ENCODE results near the gene PPP1R12B. TPM values are rescaled to one million over a fixed set of nuclear protein-coding genes. Genes with fewer than 3 reads are reported as not detected.

Gene PPP1R12B
- total RNA-seq, 1 donor from 2014 or later: 404 TPM

GRCh38 chr1:202584707-202585589 is 236.4 kb downstream of the PPP1R12B start:
- Histone ChIP-seq H3K9me3 (no peaks in the 10 kb centered on the region), H3K4me3 (no peak overlapping the region), H3K27ac (peak overlapping the region; percentile 90 to 94), H3K27me3 (no peaks in the 10 kb centered on the region), H3K4me1 (peaks cover 8 to 49% of the 10 kb centered on the region in 2 donors), H3K36me3 (peaks cover 38 to 58% of the 10 kb centered on the region in 2 donors)
- intact Hi-C loops (cut with DNase I): loop anchor here (5.0 to 10.0 kb wide), 2 partner anchors 78 to 380 kb away; no protein-coding TSS in a partner anchor
- no peak for TF ChIP-seq CTCF (IDR thresholded peaks at IDR 0.05)
- DNase-seq (ENCODE audit: low spot score in 2 of 2): no peak

GRCh38 chr1:202585590-202585933 is 237.1 kb downstream of the PPP1R12B start:
- Histone ChIP-seq H3K27me3 (no peaks in the 10 kb centered on the region), H3K4me1 (peaks cover 8 to 48% of the 10 kb centered on the region in 2 donors), H3K9me3 (no peaks in the 10 kb centered on the region), H3K27ac (peak overlapping the region; percentile 90 to 94), H3K4me3 (no peak overlapping the region), H3K36me3 (peaks cover 33 to 53% of the 10 kb centered on the region in 2 donors)
- intact Hi-C loops (cut with DNase I): loop anchor here (5.0 to 10.0 kb wide), 2 partner anchors 78 to 381 kb away; no protein-coding TSS in a partner anchor
- no peak for DNase-seq (ENCODE audit: low spot score in 2 of 2)
- TF ChIP-seq CTCF (IDR thresholded peaks at IDR 0.05): no peak

DNA sequence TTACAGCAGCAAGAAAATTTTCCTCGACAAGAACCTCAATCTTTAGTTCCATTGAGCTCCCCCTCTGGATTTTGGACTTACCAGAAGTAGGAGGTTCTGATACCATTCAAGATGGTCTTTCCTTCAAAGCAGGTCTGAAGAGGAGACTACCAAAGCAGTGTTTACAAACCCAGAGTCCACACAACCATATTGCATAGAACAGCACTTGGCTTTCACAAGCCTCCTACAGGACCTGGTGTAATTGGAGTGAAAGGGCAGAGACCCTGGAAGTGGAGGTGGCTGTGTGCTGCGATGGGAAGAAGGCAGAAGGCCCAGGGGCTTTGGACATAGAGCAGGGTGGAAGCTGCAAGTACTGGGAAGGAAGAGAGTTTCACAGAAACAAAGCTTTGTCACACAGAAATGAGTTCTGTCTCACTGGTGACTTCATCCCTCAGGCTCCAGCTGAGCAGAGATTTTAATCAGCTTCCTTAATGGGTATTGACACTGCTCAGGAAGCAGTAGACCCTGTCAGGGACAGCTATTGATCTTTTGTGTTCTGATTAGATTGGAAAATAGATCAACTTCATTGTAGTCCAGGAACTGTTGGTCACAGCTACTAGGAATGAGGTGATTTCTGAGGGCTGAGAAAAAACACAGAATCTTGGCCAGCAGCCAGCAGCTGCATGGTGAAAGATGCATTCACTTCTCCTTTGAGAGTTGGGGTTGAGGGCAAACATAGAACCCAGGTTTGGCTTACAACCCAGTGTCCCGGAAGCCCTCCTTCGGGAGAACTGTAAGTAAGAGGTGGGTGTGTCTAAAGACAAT is 237.7 kb downstream of the PPP1R12B start:
- no peak for TF ChIP-seq CTCF (IDR thresholded peaks at IDR 0.05)
- Histone ChIP-seq H3K9me3 (no peaks in the 10 kb centered on the region), H3K4me1 (peaks cover 8 to 48% of the 10 kb centered on the region in 2 donors), H3K27ac (peak overlapping the region; percentile 90 to 94), H3K27me3 (no peaks in the 10 kb centered on the region), H3K36me3 (peaks cover 26 to 46% of the 10 kb centered on the region in 2 donors), H3K4me3 (no peak overlapping the region)
- intact Hi-C loops (cut with DNase I): loop anchor here (5.0 to 10.0 kb wide), 2 partner anchors 79 to 381 kb away; no protein-coding TSS in a partner anchor
- DNase-seq (ENCODE audit: low spot score in 2 of 2): no peak

GRCh38 chr1:202586871-202587270 is 238.4 kb downstream of the PPP1R12B start:
- H3K9me3 ChIP-seq: no peaks in the 10 kb centered on the region
- H3K27ac ChIP-seq: peak overlapping the region; percentile 90 to 94
- peaks cover 8 to 48% of the 10 kb centered on the region in 2 donors for H3K4me1 ChIP-seq
- no peaks in the 10 kb centered on the region for H3K27me3 ChIP-seq
- no peak overlapping the region for H3K4me3 ChIP-seq
- no peak for DNase-seq (ENCODE audit: low spot score in 2 of 2)
- H3K36me3 ChIP-seq: peaks cover 20 to 44% of the 10 kb centered on the region in 2 donors
- TF ChIP-seq CTCF (IDR thresholded peaks at IDR 0.05): no peak
- intact Hi-C loops (cut with DNase I): loop anchor here (5.0 to 10.0 kb wide), 2 partner anchors 80 to 382 kb away; no protein-coding TSS in a partner anchor

DNA sequence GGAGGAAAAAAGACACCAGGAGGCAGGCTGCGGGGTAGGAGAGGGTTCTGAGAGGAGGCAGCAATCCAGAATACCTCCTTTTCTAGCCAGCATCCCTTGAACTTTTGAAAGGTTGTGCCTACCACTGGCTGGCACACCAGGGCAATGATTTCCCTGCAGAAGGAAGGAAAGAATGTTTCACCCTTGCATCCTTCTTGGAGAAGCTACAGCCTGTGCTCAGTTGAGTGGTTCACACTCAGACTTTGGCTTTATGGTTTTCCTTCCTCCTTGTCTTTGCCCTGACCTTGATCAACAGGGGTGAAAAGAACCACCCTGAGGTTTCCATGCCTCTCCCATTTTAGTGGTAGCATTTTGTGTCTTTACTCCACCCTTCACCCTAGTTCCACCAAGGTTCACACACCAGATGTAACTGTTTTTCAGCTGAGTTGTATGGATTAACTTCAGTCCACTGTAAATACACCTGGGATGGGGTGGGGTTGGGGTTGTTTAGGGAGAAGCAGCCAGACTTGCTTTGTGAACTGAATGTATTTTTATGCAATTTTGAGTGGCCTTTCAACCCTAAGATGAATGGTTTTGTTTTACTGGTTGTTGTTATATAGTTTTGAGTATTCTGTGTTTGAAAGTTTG is 239.5 kb downstream of the PPP1R12B start:
- Histone ChIP-seq H3K9me3 (no peaks in the 10 kb centered on the region), H3K36me3 (peaks cover 13 to 37% of the 10 kb centered on the region in 2 donors), H3K4me3 (no peak overlapping the region), H3K27me3 (no peaks in the 10 kb centered on the region), H3K27ac (peak overlapping the region; percentile 90 to 94), H3K4me1 (peaks cover 8 to 50% of the 10 kb centered on the region in 2 donors)
- no peak for DNase-seq (ENCODE audit: low spot score in 2 of 2)
- no peak for TF ChIP-seq CTCF (IDR thresholded peaks at IDR 0.05)
- intact Hi-C loops (cut with DNase I): loop anchor here (2.0 to 10.0 kb wide), 4 partner anchors 15 to 383 kb away; no protein-coding TSS in a partner anchor
